HEK293 (cell line): Measurements from ENCODE around the gene KRTAP6-1.

Source experiments
- ATF2 ChIP-seq: fragments of 450-650 bp; formaldehyde crosslinking; IDR thresholded peaks from 2 replicates; pipeline ENCODE4 v1.5.1; 2016; ENCODE audit warnings: missing biosample characterization, missing genetic modification characterization, low read depth
- CTCF ChIP-seq: fragments of 450-650 bp; formaldehyde crosslinking; IDR thresholded peaks from 2 replicates; pipeline ENCODE4 v1.5.1; 2016; ENCODE audit warnings: missing biosample characterization, missing genetic modification characterization
- PBX3 ChIP-seq: sonication (generic); formaldehyde crosslinking; IDR thresholded peaks from 2 replicates; pipeline ENCODE4 v1.8.1; 2022; ENCODE audit warnings: mild to moderate bottlenecking, moderate library complexity, missing genetic modification reagents
- PRDM2 ChIP-seq: fragments of 450-650 bp; formaldehyde crosslinking; IDR thresholded peaks from 2 replicates; pipeline ENCODE4 v1.5.1; 2016; ENCODE audit warnings: missing biosample characterization, missing genetic modification characterization, borderline replicate concordance
- ZBTB7A ChIP-seq: fragments of 450-650 bp; formaldehyde crosslinking; IDR thresholded peaks from 2 replicates; pipeline ENCODE4 v1.5.1; 2016; ENCODE audit warnings: low read depth, missing biosample characterization, missing genetic modification characterization
- ZNF24 ChIP-seq: fragments of 450-650 bp; formaldehyde crosslinking; IDR thresholded peaks from 2 replicates; pipeline ENCODE4 v1.5.1; 2016; ENCODE audit warnings: missing biosample characterization, missing genetic modification characterization
- ZNF501 ChIP-seq: fragments of 450-650 bp; formaldehyde crosslinking; IDR thresholded peaks from 2 replicates; pipeline ENCODE4 v1.5.1; 2016; ENCODE audit warnings: missing biosample characterization, missing genetic modification characterization
- ZNF513 ChIP-seq: fragments of 450-650 bp; IDR thresholded peaks from 2 replicates; pipeline ENCODE4 v1.5.1; 2018; ENCODE audit warnings: missing biosample characterization, missing genetic modification characterization
- ZNF549 ChIP-seq: fragments of 450-650 bp; IDR thresholded peaks from 2 replicates; pipeline ENCODE4 v1.5.1; 2018; ENCODE audit warnings: missing biosample characterization, missing genetic modification characterization, mild to moderate bottlenecking, inconsistent platforms, moderate library complexity
- ZNF555 ChIP-seq: fragments of 450-650 bp; formaldehyde crosslinking; conservative IDR thresholded peaks from 2 replicates; pipeline ENCODE4 v1.5.1; 2017; ENCODE audit warnings: missing biosample characterization, mild to moderate bottlenecking, missing genetic modification characterization, inconsistent platforms

GRCh38 chr21:30590297-30590696 lies 23.4 kb downstream of the KRTAP6-1 start, which contains the start of gene KRTAP22-2:
- TF ChIP-seq ATF2 (tag by site-specific recombination) (no peak), ZBTB7A (tag by site-specific recombination) (no peak), PBX3 (CRISPR knock-in tag) (no peak), CTCF (tag by site-specific recombination) (no peak), ZNF513 (no peak), ZNF501 (tag by site-specific recombination) (no peak), ZNF549 (tag by site-specific recombination) (no peak), ZNF555 (no peak), ZNF24 (no peak), PRDM2 (no peak)
